SK-N-MC (cell line): ENCODE measurements around the gene CDKAL1.
"Not testable (repeated sequence)": the region's sequence is repeated elsewhere in the genome, so short reads cannot be mapped to it uniquely, and the experiment has no call there.

Experiments
- DNase-seq: peaks from one replicate; pipeline ENCODE4 v3.0.0-alpha.2; 2011; ENCODE audit warnings: low read depth, low spot score
- H3K27ac ChIP-seq: fragments of 200-600 bp; sonication (generic); 2 replicates; pipeline ENCODE4 v1.5.1; 2016; ENCODE audit warnings: mixed run types
- H3K36me3 ChIP-seq: fragments of 200-600 bp; sonication (generic); 2 replicates; pipeline ENCODE4 v1.6.1; 2017; ENCODE audit warnings: antibody characterized with exemption, low read length, mixed read lengths; ENCODE audit not compliant: insufficient read depth
- H3K4me3 ChIP-seq: fragments of 200-600 bp; sonication (generic); 2 replicates; pipeline ENCODE4 v1.5.1; 2016
- H3K9ac ChIP-seq: fragments of 200-600 bp; sonication (generic); 2 replicates; pipeline ENCODE4 v1.8.0; 2017; ENCODE audit warnings: mixed run types, mixed read lengths; ENCODE audit not compliant: insufficient read length
- H3K9me3 ChIP-seq: fragments of 200-600 bp; sonication (generic); 2 replicates; pipeline ENCODE4 v1.6.1; 2017; ENCODE audit warnings: low read depth, mild to moderate bottlenecking, antibody characterized with exemption, low read length, moderate library complexity, mixed read lengths
- EZH2 ChIP-seq: fragments of 200-600 bp; sonication (generic); IDR thresholded peaks from one replicate; pipeline ENCODE4 v1.6.1; 2017; ENCODE audit warnings: antibody characterized with exemption
- FOXP2 ChIP-seq: optimal IDR thresholded peaks from 2 replicates; pipeline ENCODE3; 2011; ENCODE audit warnings: mild to moderate bottlenecking, moderate library complexity; ENCODE audit not compliant: insufficient read depth; ENCODE audit errors: extremely low read length, control extremely low read depth
- POLR2AphosphoS5 ChIP-seq: IDR thresholded peaks from 2 replicates; pipeline ENCODE4 v1.6.1; 2012; ENCODE audit warnings: mild to moderate bottlenecking, low read depth, low read length, borderline replicate concordance

The CDKAL1 gene

GRCh38 chr6:20575125-20575524 is 40.9 kb downstream of the CDKAL1 start:
- Histone ChIP-seq H3K36me3 (no peaks in the 10 kb centered on the region; the same call in 1 of the 2 replicates), H3K9me3 (no peaks in the 10 kb centered on the region), H3K27ac (no peak overlapping the region), H3K9ac (no peak overlapping the region), H3K4me3 (no peak overlapping the region)
- DNase-seq = no peak
- no peak for TF ChIP-seq POLR2AphosphoS5
- TF ChIP-seq FOXP2 = no peak
- TF ChIP-seq EZH2 = no peak

DNA sequence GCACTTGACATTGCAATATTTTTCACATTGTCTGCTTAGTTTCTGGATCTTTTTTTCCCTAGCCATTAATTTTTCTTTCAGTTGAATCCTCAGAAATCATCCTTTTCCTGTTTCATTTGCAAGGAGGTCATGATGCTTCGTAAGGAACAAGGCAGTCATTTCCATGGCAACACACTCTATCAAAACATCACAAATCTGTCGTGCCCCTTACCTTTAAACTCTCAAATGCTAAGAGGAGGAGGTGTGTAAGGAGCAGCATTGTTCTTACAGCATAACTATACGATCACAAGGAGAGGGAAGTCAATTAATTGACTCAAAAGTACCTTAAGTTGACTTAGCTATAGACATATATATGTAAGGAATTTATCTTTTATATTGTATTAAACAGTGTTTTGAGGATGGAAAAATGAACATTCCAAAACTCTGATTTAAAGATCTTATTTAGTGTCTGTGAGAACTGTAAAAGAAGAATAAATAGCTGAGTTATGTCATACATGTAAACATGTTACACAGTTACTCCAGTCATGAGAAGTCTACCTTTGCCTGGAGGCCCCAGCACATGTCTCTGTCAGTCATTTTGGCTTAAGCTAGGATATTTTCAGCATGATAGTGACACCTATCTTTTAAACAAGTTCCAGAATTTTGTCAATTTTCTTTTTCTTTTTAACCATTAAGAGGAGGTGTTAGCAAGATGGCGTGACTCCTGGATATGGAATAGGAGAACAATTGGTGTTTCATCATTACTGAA is 41.6 kb downstream of the CDKAL1 start:
- no peaks in the 10 kb centered on the region; the same call in 1 of the 2 replicates for H3K36me3 ChIP-seq
- H3K4me3 ChIP-seq = no peak overlapping the region
- TF ChIP-seq POLR2AphosphoS5 (no peak), FOXP2 (no peak), EZH2 (no peak)
- no peak overlapping the region for H3K27ac ChIP-seq
- H3K9ac ChIP-seq = no peak overlapping the region
- DNase-seq = no peak
- no peaks in the 10 kb centered on the region for H3K9me3 ChIP-seq

DNA sequence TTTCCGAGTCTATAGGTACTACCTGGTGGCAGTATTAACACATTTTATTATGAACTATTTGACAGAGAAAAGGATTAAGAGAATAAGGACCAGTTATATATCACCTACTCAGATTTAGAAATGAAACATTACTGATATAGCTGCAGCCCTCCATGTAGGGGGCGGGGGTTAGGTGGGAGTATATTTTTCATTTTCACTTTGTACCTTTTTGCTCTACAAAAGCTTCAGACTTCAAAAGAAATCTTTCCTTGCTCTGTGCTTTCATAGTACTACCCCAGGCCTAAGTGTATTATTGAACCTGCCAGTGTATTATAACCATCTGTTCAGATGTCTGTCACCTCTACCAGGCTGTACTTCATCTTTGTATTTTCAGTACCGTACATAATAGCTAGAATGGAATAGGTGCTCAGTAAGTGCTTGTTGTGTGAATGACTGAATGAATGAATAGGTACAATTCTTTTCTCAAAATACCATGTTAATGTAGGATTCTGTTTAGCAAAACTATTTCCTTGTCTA is 43.0 kb downstream of the CDKAL1 start:
- Histone ChIP-seq H3K9ac (no peak overlapping the region), H3K4me3 (no peak overlapping the region), H3K9me3 (no peaks in the 10 kb centered on the region), H3K27ac (no peak overlapping the region), H3K36me3 (no peaks in the 10 kb centered on the region; the same call in 1 of the 2 replicates)
- no peak for DNase-seq
- TF ChIP-seq POLR2AphosphoS5 (no peak), FOXP2 (no peak), EZH2 (no peak)

GRCh38 chr6:20581070-20581469 is 46.8 kb downstream of the CDKAL1 start:
- H3K27ac ChIP-seq = no peak overlapping the region
- no peak for TF ChIP-seq POLR2AphosphoS5
- TF ChIP-seq EZH2 = no peak
- no peak for TF ChIP-seq FOXP2
- no peaks in the 10 kb centered on the region for H3K9me3 ChIP-seq
- no peaks in the 10 kb centered on the region; the same call in 1 of the 2 replicates for H3K36me3 ChIP-seq
- no peak overlapping the region for H3K9ac ChIP-seq
- H3K4me3 ChIP-seq = no peak overlapping the region
- no peak for DNase-seq

DNA sequence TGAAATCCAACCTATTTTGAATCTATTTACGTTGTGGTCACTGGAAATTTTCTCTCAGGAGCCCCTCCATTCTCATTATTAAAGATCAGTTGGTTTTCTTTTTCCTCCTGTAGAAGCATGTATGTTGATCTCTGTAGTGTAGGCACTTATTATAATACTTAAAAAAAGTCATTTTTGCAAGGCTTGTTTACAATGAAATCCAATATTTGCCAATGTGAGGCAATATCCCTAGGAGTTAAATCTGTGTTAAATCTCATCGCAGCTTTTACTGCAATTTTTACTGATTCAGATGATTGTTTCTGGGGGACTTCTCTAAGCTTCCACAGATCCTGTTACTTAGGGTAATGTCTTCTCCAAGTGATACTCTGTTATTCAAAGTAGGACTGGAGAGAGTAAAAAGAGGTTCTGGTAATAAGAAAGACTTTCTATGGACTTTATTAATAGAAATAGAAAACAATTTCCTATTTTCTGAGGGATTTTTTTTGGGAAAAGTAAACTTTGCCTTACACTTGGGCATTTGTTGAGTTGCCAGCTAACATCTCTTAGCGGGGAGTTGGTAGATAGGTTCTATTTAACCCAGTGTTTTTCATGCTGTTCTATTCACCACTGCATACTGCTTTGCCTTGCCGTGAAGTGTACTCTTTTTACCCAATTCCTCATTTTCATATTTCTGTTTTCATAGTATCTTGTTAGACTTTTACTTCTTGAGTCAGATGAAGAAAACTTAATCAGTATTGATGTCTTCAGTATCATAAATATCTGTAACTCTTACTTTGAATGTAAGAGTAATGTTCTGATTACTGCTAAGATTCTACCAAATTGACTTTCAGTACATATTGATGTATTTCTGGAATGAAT is 48.6 kb downstream of the CDKAL1 start:
- Histone ChIP-seq H3K36me3 (no peaks in the 10 kb centered on the region; the same call in 1 of the 2 replicates), H3K27ac (no peak overlapping the region), H3K9ac (no peak overlapping the region), H3K9me3 (no peaks in the 10 kb centered on the region), H3K4me3 (no peak overlapping the region)
- TF ChIP-seq EZH2 = no peak
- no peak for TF ChIP-seq POLR2AphosphoS5
- no peak for TF ChIP-seq FOXP2
- DNase-seq = no peak

DNA sequence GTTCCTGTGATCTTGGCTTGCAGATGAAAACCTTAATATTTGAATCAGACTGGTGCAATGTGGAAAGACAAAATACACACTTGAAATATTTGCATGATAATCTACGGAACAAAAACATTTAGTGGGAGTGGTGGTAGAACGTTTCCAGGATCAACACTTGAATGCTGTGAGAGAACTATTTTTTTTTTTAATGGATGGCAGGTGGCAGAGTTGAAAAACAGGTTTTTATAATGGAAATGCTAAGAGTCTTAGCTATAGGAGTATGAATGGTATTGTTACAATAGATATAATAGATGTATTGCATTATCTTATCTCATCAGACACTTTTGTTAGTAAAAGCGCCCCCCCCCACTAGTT is 49.2 kb downstream of the CDKAL1 start:
- no peak for DNase-seq
- H3K27ac ChIP-seq = no peak overlapping the region
- H3K4me3 ChIP-seq = no peak overlapping the region
- TF ChIP-seq FOXP2 (no peak), POLR2AphosphoS5 (no peak), EZH2 (no peak)
- H3K9me3 ChIP-seq = no peaks in the 10 kb centered on the region
- H3K9ac ChIP-seq = no peak overlapping the region
- H3K36me3 ChIP-seq = no peaks in the 10 kb centered on the region; the same call in 1 of the 2 replicates

GRCh38 chr6:20584100-20584731 is 50.0 kb downstream of the CDKAL1 start:
- H3K9me3 ChIP-seq = no peaks in the 10 kb centered on the region
- TF ChIP-seq POLR2AphosphoS5 = no peak
- TF ChIP-seq EZH2 = no peak
- TF ChIP-seq FOXP2 = no peak
- H3K27ac ChIP-seq = no peak overlapping the region
- no peak overlapping the region for H3K9ac ChIP-seq
- H3K36me3 ChIP-seq = no peaks in the 10 kb centered on the region; the same call in 1 of the 2 replicates
- DNase-seq = no peak
- no peak overlapping the region for H3K4me3 ChIP-seq

- no peak overlapping the region for H3K9ac ChIP-seq
- no peaks in the 10 kb centered on the region for H3K9me3 ChIP-seq
- H3K27ac ChIP-seq = no peak overlapping the region
- TF ChIP-seq EZH2 = no peak
- no peak for TF ChIP-seq POLR2AphosphoS5
- no peak for TF ChIP-seq FOXP2
- DNase-seq = no peak
- no peaks in the 10 kb centered on the region; the same call in none of the 2 replicates for H3K36me3 ChIP-seq
- no peak overlapping the region for H3K4me3 ChIP-seq
Observed at GRCh38 chr6:20589266-20589665, 55.0 kb downstream of the CDKAL1 start.

DNA sequence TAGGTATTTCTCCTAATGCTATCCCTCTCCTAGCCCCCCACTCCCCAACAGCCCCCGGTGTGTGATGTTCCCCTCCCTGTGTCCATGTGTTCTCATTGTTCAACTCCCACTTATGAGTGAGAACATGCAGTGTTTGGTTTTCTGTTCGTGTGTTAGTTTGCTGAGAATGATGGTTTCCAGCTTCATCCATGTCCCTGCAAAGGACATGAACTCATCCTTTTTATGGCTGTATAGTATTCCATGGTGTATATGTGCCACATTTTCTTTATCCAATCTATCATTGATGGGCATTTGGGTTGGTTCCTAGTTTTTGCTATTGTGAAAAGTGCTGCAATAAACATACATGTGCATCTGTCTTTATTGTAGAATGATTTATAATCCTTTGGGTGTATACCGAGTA is 56.2 kb downstream of the CDKAL1 start:
- not testable (repeated sequence) for H3K4me3 ChIP-seq, H3K9me3 ChIP-seq, H3K9ac ChIP-seq, H3K27ac ChIP-seq, H3K36me3 ChIP-seq, DNase-seq

- H3K4me3 ChIP-seq, H3K27ac ChIP-seq, DNase-seq, H3K9me3 ChIP-seq, H3K36me3 ChIP-seq, H3K9ac ChIP-seq: not testable (repeated sequence)
Observed at GRCh38 chr6:20594299-20594853, 60.1 kb downstream of the CDKAL1 start.
